ENCODE data around the gene STK33.

GRCh38 chr11:8501836-8502235 lies 92.2 kb downstream of the STK33 start:
- TF ChIP-seq YY1 (IDR thresholded peaks at IDR 0.05; ENCODE audit: insufficient read depth, insufficient read length) (no peak), ZNF274 (IDR thresholded peaks at IDR 0.05; ENCODE audit: low read depth, low read length) (no peak), SUZ12 (IDR thresholded peaks at IDR 0.05; ENCODE audit: extremely low read depth, insufficient read depth, insufficient read length) (no peak)

Data from NT2/D1 (cell line).